Upper lobe of left lung (tissue), 4 donors: ENCODE results near the gene PACS2.

Source experiments
- CTCF ChIP-seq, 6 experiments: fragments of 450-650 bp in 4 of 6; fragments of 200-600 bp in 2 of 6; sonication (generic) in 2 of 6; IDR thresholded peaks; one replicate each; pipeline ENCODE4 v1.5.1; 2016 to 2019; ENCODE audit warnings: antibody characterized with exemption in 6 of 6
- EP300 ChIP-seq, 4 donors: sonication (generic); formaldehyde crosslinking; IDR thresholded peaks; one replicate each; pipeline ENCODE4 v1.5.1; 2017; ENCODE audit warnings: antibody characterized with exemption in 4 of 4, control low read depth in 2 of 4
- POLR2A ChIP-seq, 4 donors: fragments of 450-650 bp; IDR thresholded peaks; one replicate each; pipeline ENCODE4 v1.5.1; 2016 to 2017; ENCODE audit warnings: antibody characterized with exemption in 4 of 4, mild to moderate bottlenecking in 2 of 4
- POLR2AphosphoS5 ChIP-seq, 2 donors: sonication (generic); formaldehyde crosslinking; IDR thresholded peaks; one replicate each; pipeline ENCODE4 v1.5.1; 2017; ENCODE audit warnings: antibody characterized with exemption in 2 of 2

GRCh38 chr14:105337433-105337832, 22.9 kb downstream of the PACS2 start:
- TF ChIP-seq CTCF (IDR thresholded peaks at IDR 0.05), result no peak
- no peak for TF ChIP-seq POLR2A (IDR thresholded peaks at IDR 0.05)
- no peak for TF ChIP-seq POLR2AphosphoS5 (IDR thresholded peaks at IDR 0.05)
- no peak for TF ChIP-seq EP300 (IDR thresholded peaks at IDR 0.05)
